Stimulated activated CD8-positive, alpha-beta memory T cell treated with anti-CD3 and anti-CD28 coated beads, Interleukin-7, amount 100 ng/mL, for 24 hours (primary cell): ENCODE measurements around the gene HYDIN.
A peak's percentile ranks its signal among the peaks of the same experiment; 100 is the strongest.

Source experiments
- DNase-seq: peaks from one replicate; pipeline ENCODE4 v3.0.0-alpha.2; 2020; ENCODE audit warnings: low read depth

The HYDIN gene

GRCh38 chr16:70786020-70786755 lies 444.3 kb downstream of the HYDIN start:
- no peak for DNase-seq

GRCh38 chr16:70784692-70785555 lies 445.6 kb downstream of the HYDIN start:
- DNase-seq: no peak

GRCh38 chr16:70782237-70782636 lies 448.3 kb downstream of the HYDIN start:
- no peak for DNase-seq

GRCh38 chr16:70781800-70782199 lies 448.7 kb downstream of the HYDIN start:
- no peak for DNase-seq

- DNase-seq: no peak
Measured at GRCh38 chr16:70780546-70780945, 450.0 kb downstream of the HYDIN start.

- no peak for DNase-seq
Measured at GRCh38 chr16:70779361-70779760, 451.2 kb downstream of the HYDIN start.

- no peak for DNase-seq
Measured at GRCh38 chr16:70778901-70779309, 451.6 kb downstream of the HYDIN start.

GRCh38 chr16:70777973-70778406 lies 452.5 kb downstream of the HYDIN start:
- DNase-seq: no peak

- DNase-seq: no peak
Measured at GRCh38 chr16:70777496-70777895, 453.0 kb downstream of the HYDIN start.

GRCh38 chr16:70775399-70775798 lies 455.1 kb downstream of the HYDIN start:
- no peak for DNase-seq

- DNase-seq: no peak
Measured at GRCh38 chr16:70774261-70774660, 456.3 kb downstream of the HYDIN start.

- DNase-seq: no peak
Measured at GRCh38 chr16:70772493-70772892, 458.0 kb downstream of the HYDIN start.

- DNase-seq: peak; percentile 41
Measured at GRCh38 chr16:70770626-70771552, 459.6 kb downstream of the HYDIN start.

GRCh38 chr16:70770291-70770625 lies 460.3 kb downstream of the HYDIN start:
- DNase-seq: no peak

GRCh38 chr16:70769761-70770160 lies 460.8 kb downstream of the HYDIN start:
- no peak for DNase-seq

- no peak for DNase-seq
Measured at GRCh38 chr16:70769131-70769530, 461.4 kb downstream of the HYDIN start.

GRCh38 chr16:70768203-70768580 lies 462.3 kb downstream of the HYDIN start:
- no peak for DNase-seq

GRCh38 chr16:70767377-70768202 lies 462.9 kb downstream of the HYDIN start:
- no peak for DNase-seq

GRCh38 chr16:70766658-70767057 lies 463.9 kb downstream of the HYDIN start:
- no peak for DNase-seq

GRCh38 chr16:70766176-70766575 lies 464.3 kb downstream of the HYDIN start:
- no peak for DNase-seq

- no peak for DNase-seq
Measured at GRCh38 chr16:70765491-70765890, 465.0 kb downstream of the HYDIN start.
